ENCODE results near the gene WEE2. TPM values are rescaled to one million over a fixed set of nuclear protein-coding genes. Genes with fewer than 3 reads are reported as not detected.

The WEE2 gene
- total and polyA plus RNA-seq, 9 of the 15 experiments (the other 6 are each of a cell fraction or from before 2014, with no cell fraction given): not detected

GRCh38 chr7:141737836-141738591 lies 29.9 kb downstream of the WEE2 start, which contains the start of gene SSBP1 (continued):
- TF ChIP-seq, protein P1, sequence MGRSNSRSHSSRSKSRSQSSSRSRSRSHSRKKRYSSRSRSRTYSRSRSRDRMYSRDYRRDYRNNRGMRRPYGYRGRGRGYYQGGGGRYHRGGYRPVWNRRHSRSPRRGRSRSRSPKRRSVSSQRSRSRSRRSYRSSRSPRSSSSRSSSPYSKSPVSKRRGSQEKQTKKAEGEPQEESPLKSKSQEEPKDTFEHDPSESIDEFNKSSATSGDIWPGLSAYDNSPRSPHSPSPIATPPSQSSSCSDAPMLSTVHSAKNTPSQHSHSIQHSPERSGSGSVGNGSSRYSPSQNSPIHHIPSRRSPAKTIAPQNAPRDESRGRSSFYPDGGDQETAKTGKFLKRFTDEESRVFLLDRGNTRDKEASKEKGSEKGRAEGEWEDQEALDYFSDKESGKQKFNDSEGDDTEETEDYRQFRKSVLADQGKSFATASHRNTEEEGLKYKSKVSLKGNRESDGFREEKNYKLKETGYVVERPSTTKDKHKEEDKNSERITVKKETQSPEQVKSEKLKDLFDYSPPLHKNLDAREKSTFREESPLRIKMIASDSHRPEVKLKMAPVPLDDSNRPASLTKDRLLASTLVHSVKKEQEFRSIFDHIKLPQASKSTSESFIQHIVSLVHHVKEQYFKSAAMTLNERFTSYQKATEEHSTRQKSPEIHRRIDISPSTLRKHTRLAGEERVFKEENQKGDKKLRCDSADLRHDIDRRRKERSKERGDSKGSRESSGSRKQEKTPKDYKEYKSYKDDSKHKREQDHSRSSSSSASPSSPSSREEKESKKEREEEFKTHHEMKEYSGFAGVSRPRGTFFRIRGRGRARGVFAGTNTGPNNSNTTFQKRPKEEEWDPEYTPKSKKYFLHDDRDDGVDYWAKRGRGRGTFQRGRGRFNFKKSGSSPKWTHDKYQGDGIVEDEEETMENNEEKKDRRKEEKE (IDR thresholded peaks at IDR 0.05; ENCODE audit: borderline replicate concordance in 1 of 2, control insufficient read depth in 1 of 2, low read depth in 2 of 2, low read length in 1 of 2): peak; percentile 14 to 99; a peak in 3 of 4 replicates
- TF ChIP-seq PHF8 (IDR thresholded peaks at IDR 0.05; ENCODE audit: borderline replicate concordance, low read length): peak; percentile 100
- TF ChIP-seq VEZF1 (CRISPR knock-in tag; IDR thresholded peaks at IDR 0.05): peak; percentile 73
- TF ChIP-seq ZNF592 (IDR thresholded peaks at IDR 0.05): no peak
- TF ChIP-seq ZKSCAN3 (CRISPR knock-in tag; IDR thresholded peaks at IDR 0.05): no peak
- no peak for TF ChIP-seq ZNF507 (tag; conservative IDR thresholded peaks at IDR 0.05)
- peak; percentile 96 for TF ChIP-seq CBX1 (IDR thresholded peaks at IDR 0.05; ENCODE audit: low read depth)
- TF ChIP-seq ATF7 (IDR thresholded peaks at IDR 0.05): peak; percentile 90
- TF ChIP-seq HMG20A (CRISPR knock-in tag; conservative IDR thresholded peaks at IDR 0.05): 0 out of 2 replicates have a peak, but pooled peaks have one; percentile 56
- TF ChIP-seq MEIS2 (IDR thresholded peaks at IDR 0.05; ENCODE audit: partially characterized antibody): no peak
- no peak for TF ChIP-seq SAFB2 (IDR thresholded peaks at IDR 0.05; ENCODE audit: borderline replicate concordance, low read depth, low read length, severe bottlenecking)
- TF ChIP-seq ATF1 (CRISPR knock-in tag; IDR thresholded peaks at IDR 0.05): peak; percentile 72
- TF ChIP-seq ATF1 (tag; IDR thresholded peaks at IDR 0.05): peak; percentile 97
- TF ChIP-seq NELFE (IDR thresholded peaks at IDR 0.05; ENCODE audit: insufficient read depth, insufficient read length): no peak
- no peak for TF ChIP-seq ZNF699 (CRISPR knock-in tag; IDR thresholded peaks at IDR 0.05; ENCODE audit: insufficient replicate concordance)
- peak; percentile 36 for TF ChIP-seq SP2 (IDR thresholded peaks at IDR 0.05; ENCODE audit: extremely low read depth, low read depth, low read length, poor library complexity, severe bottlenecking)
- no peak for TF ChIP-seq MBD1 (CRISPR knock-in tag; IDR thresholded peaks at IDR 0.05)

Data from K562 (cell line).